Activated naive CD4-positive, alpha-beta T cell treated with anti-CD3 and anti-CD28 coated beads for 36 hours (primary cell): ENCODE data around the gene PAX7. TPM values are rescaled to one million over a fixed set of nuclear protein-coding genes. Genes with fewer than 3 reads are reported as not detected.
"Not testable (repeated sequence)": the region's sequence is repeated elsewhere in the genome, so short reads cannot be mapped to it uniquely, and the experiment has no call there.

Source experiments
- CTCF ChIA-PET: fragments of 350-600 bp; sonication (Branson Sonifier 250); formaldehyde crosslinking; loops from one replicate; lab custom pipeline; 2021; ENCODE audit warnings: antibody characterized with exemption; lab: Charles Lee
- DNase-seq: peaks from one replicate; pipeline ENCODE4 v3.0.0-alpha.2; 2020
- H3K27ac Mint-ChIP-seq: one replicate; pipeline ENCODE4 v1.8.0; 2021; ENCODE audit warnings: mild to moderate bottlenecking, mixed read lengths
- H3K27me3 Mint-ChIP-seq: one replicate; pipeline ENCODE4 v1.8.0; 2021; ENCODE audit warnings: low read depth, mixed read lengths
- H3K36me3 Mint-ChIP-seq: one replicate; pipeline ENCODE4 v1.8.0; 2021; ENCODE audit warnings: low read depth, mixed read lengths
- H3K4me1 Mint-ChIP-seq: one replicate; pipeline ENCODE4 v1.8.0; 2021; ENCODE audit warnings: low read depth, mixed read lengths
- H3K4me3 Mint-ChIP-seq: one replicate; pipeline ENCODE4 v1.8.0; 2021; ENCODE audit warnings: mild to moderate bottlenecking, moderate library complexity, mixed read lengths
- H3K9me3 Mint-ChIP-seq: one replicate; pipeline ENCODE4 v1.8.0; 2021; ENCODE audit warnings: mixed read lengths
- intact Hi-C: fragments of 100-400 bp; cut with micrococcal nuclease; formaldehyde crosslinking; loops from one replicate; pipeline ENCODE4 v1.15.1; 2023
- total RNA-seq, 2 experiments: library from RNA; stranded (reverse); gene quantifications; one replicate each; pipeline ENCODE4 v1.2.3, GENCODE V29; 2021

Gene PAX7
- total RNA-seq, 2 experiments from 2014 or later: not detected

DNA sequence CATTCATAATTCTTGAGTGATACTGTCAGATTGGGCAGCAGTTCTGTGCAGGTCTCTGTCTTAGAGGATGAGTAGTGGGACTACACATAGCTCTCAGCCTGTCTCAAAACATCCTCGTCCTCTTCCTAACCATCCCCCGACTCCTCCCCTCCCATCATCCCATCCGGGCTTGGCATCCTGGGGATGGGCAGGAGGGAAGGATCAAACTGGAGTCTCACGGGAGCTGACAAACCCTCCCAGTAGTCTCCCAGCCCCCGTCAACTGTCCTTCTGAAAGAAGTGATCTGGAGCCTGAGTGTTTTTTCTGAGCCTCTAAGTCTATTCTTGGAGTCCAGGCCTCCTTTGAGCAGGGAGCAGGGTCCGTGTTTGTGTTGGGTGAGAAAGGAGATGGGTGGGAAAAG is 102.0 kb downstream of the PAX7 start:
- no peaks in the 10 kb centered on the region for H3K36me3 Mint-ChIP-seq
- H3K4me3 Mint-ChIP-seq: no peak overlapping the region
- no peak overlapping the region for H3K27ac Mint-ChIP-seq
- H3K4me1 Mint-ChIP-seq: no peaks in the 10 kb centered on the region
- H3K27me3 Mint-ChIP-seq: peaks cover 28% of the 10 kb centered on the region
- no peaks in the 10 kb centered on the region for H3K9me3 Mint-ChIP-seq
- intact Hi-C loops: no loop called here
- DNase-seq: no peak
- CTCF ChIA-PET: interaction anchor here (1.0 kb wide), 1 partner anchor 135 kb away, joined by 4 read pairs; no protein-coding TSS in a partner anchor

- H3K27me3 Mint-ChIP-seq: peaks cover 22% of the 10 kb centered on the region
- no peak for DNase-seq
- H3K4me1 Mint-ChIP-seq: no peaks in the 10 kb centered on the region
- H3K4me3 Mint-ChIP-seq: no peak overlapping the region
- intact Hi-C loops: no loop called here
- H3K9me3 Mint-ChIP-seq: no peaks in the 10 kb centered on the region
- CTCF ChIA-PET: interaction anchor here (1.0 kb wide), 1 partner anchor 137 kb away, joined by 4 read pairs; no protein-coding TSS in a partner anchor
- no peaks in the 10 kb centered on the region for H3K36me3 Mint-ChIP-seq
- no peak overlapping the region for H3K27ac Mint-ChIP-seq
These were observed 103.4 kb downstream of the PAX7 start for GRCh38 chr1:18734001-18734400.

- CTCF ChIA-PET: no interaction called here
- Mint-ChIP-seq H3K4me1 (no peaks in the 10 kb centered on the region), H3K9me3 (no peaks in the 10 kb centered on the region), H3K27ac (no peak overlapping the region), H3K27me3 (peaks cover 18% of the 10 kb centered on the region), H3K36me3 (no peaks in the 10 kb centered on the region), H3K4me3 (no peak overlapping the region)
- DNase-seq: no peak
- intact Hi-C loops: no loop called here
These were observed 104.0 kb downstream of the PAX7 start for GRCh38 chr1:18734461-18735223.

- intact Hi-C loops: no loop called here
- no peak for DNase-seq
- CTCF ChIA-PET: no interaction called here
- no peaks in the 10 kb centered on the region for H3K9me3 Mint-ChIP-seq
- no peaks in the 10 kb centered on the region for H3K36me3 Mint-ChIP-seq
- no peaks in the 10 kb centered on the region for H3K4me1 Mint-ChIP-seq
- H3K27ac Mint-ChIP-seq: no peak overlapping the region
- peaks cover 19% of the 10 kb centered on the region for H3K27me3 Mint-ChIP-seq
- no peak overlapping the region for H3K4me3 Mint-ChIP-seq
These were observed 104.8 kb downstream of the PAX7 start for GRCh38 chr1:18735224-18735997.

GRCh38 chr1:18736958-18737357 is 106.3 kb downstream of the PAX7 start:
- CTCF ChIA-PET: no interaction called here
- no peaks in the 10 kb centered on the region for H3K9me3 Mint-ChIP-seq
- H3K27ac Mint-ChIP-seq: no peak overlapping the region
- no peak for DNase-seq
- no peaks in the 10 kb centered on the region for H3K4me1 Mint-ChIP-seq
- intact Hi-C loops: no loop called here
- H3K27me3 Mint-ChIP-seq: peaks cover 22% of the 10 kb centered on the region
- H3K36me3 Mint-ChIP-seq: no peaks in the 10 kb centered on the region
- H3K4me3 Mint-ChIP-seq: no peak overlapping the region

- Mint-ChIP-seq H3K27ac (no peak overlapping the region), H3K27me3 (peaks cover 18% of the 10 kb centered on the region)
- CTCF ChIA-PET: no interaction called here
These were observed 107.5 kb downstream of the PAX7 start for GRCh38 chr1:18738126-18738525.

GRCh38 chr1:18738617-18739016 is 108.0 kb downstream of the PAX7 start:
- Mint-ChIP-seq H3K27me3 (peaks cover 18% of the 10 kb centered on the region), H3K36me3 (no peaks in the 10 kb centered on the region), H3K4me3 (no peak overlapping the region), H3K9me3 (no peaks in the 10 kb centered on the region), H3K27ac (no peak overlapping the region), H3K4me1 (no peaks in the 10 kb centered on the region)
- CTCF ChIA-PET: no interaction called here
- no peak for DNase-seq
- intact Hi-C loops: no loop called here

More at GRCh38 chr1:18738126-18738525, 107.5 kb downstream of the PAX7 start:
- no peak overlapping the region for H3K4me3 Mint-ChIP-seq
- intact Hi-C loops: no loop called here
- no peaks in the 10 kb centered on the region for H3K36me3 Mint-ChIP-seq
- H3K9me3 Mint-ChIP-seq: no peaks in the 10 kb centered on the region
- no peak for DNase-seq
- H3K4me1 Mint-ChIP-seq: no peaks in the 10 kb centered on the region

DNA sequence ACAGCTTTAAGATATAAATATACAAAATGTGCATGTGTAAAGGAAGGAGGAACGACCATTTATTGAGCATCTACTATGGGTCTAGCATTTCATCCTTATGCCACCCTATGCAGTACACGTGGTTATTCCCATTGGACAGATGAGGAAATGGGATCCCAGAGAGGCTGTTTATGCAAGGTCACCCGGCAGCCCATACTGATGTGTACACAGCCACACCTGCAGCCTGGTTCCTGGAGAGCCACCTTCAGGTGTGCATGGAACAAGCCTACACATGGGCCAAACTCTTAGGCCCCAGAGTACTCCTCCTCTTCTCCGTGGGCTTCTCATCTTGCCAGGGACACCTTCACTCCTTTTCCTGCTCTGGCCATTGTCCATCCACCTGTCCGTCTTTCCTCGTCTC is 108.8 kb downstream of the PAX7 start:
- intact Hi-C loops: no loop called here
- no peaks in the 10 kb centered on the region for H3K36me3 Mint-ChIP-seq
- H3K27me3 Mint-ChIP-seq: peaks cover 20% of the 10 kb centered on the region
- H3K9me3 Mint-ChIP-seq: no peaks in the 10 kb centered on the region
- CTCF ChIA-PET: no interaction called here
- H3K27ac Mint-ChIP-seq: no peak overlapping the region
- no peak for DNase-seq
- no peak overlapping the region for H3K4me3 Mint-ChIP-seq
- no peaks in the 10 kb centered on the region for H3K4me1 Mint-ChIP-seq

DNA sequence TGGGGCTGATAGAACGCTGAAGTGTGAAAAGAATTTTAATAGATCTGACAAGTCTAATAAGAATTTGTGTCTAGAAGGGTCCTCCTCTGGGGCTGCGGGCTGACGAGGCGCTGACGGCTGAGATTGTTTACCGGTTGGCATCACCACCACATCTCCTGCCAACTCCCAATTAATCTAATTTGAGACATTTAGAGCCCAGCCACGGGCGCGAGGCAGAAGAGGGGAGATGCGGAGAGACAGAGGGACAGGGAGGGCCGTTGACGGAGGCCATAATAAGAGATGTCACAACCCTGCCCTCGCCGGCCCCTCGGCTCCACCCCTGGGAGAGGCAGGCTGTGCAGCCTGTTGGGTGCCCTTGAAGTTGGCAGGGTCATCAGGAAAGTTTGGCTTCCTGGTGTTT is 109.3 kb downstream of the PAX7 start:
- intact Hi-C loops: no loop called here
- H3K27ac Mint-ChIP-seq: no peak overlapping the region
- no peak overlapping the region for H3K4me3 Mint-ChIP-seq

GRCh38 chr1:18740617-18741016 is 110.0 kb downstream of the PAX7 start:
- no peak overlapping the region for H3K4me3 Mint-ChIP-seq
- H3K36me3 Mint-ChIP-seq: no peaks in the 10 kb centered on the region
- no peak overlapping the region for H3K27ac Mint-ChIP-seq
- H3K27me3 Mint-ChIP-seq: peaks cover 17% of the 10 kb centered on the region
- CTCF ChIA-PET: no interaction called here
- H3K4me1 Mint-ChIP-seq: no peaks in the 10 kb centered on the region
- no peak for DNase-seq
- no peaks in the 10 kb centered on the region for H3K9me3 Mint-ChIP-seq
- intact Hi-C loops: no loop called here

More for the DNA sequence above, 109.3 kb downstream of the PAX7 start:
- H3K4me1 Mint-ChIP-seq: no peaks in the 10 kb centered on the region
- H3K27me3 Mint-ChIP-seq: peaks cover 17% of the 10 kb centered on the region
- no peaks in the 10 kb centered on the region for H3K9me3 Mint-ChIP-seq
- H3K36me3 Mint-ChIP-seq: no peaks in the 10 kb centered on the region
- CTCF ChIA-PET: no interaction called here
- DNase-seq: no peak

- Mint-ChIP-seq H3K4me1 (no peaks in the 10 kb centered on the region), H3K4me3 (no peak overlapping the region), H3K9me3 (no peaks in the 10 kb centered on the region), H3K27ac (no peak overlapping the region), H3K36me3 (no peaks in the 10 kb centered on the region), H3K27me3 (peaks cover 15% of the 10 kb centered on the region)
- intact Hi-C loops: no loop called here
- CTCF ChIA-PET: interaction anchor here (1.0 kb wide), 1 partner anchor 62 kb away, joined by 3 read pairs; no protein-coding TSS in a partner anchor
- no peak for DNase-seq
These were observed 112.6 kb downstream of the PAX7 start for GRCh38 chr1:18743233-18743632.

GRCh38 chr1:18744381-18744780 is 113.7 kb downstream of the PAX7 start:
- CTCF ChIA-PET, H3K4me3 Mint-ChIP-seq, H3K27ac Mint-ChIP-seq: not testable (repeated sequence)

More at GRCh38 chr1:18744381-18744780, 113.7 kb downstream of the PAX7 start:
- intact Hi-C loops, DNase-seq, H3K4me1 Mint-ChIP-seq, H3K36me3 Mint-ChIP-seq, H3K9me3 Mint-ChIP-seq: not testable (repeated sequence)
- H3K27me3 Mint-ChIP-seq: peaks cover 21% of the 10 kb centered on the region
